GM12892 (cell line): Measurements from ENCODE around the gene DNMT3B.
"Not testable (repeated sequence)": the region's sequence is repeated elsewhere in the genome, so short reads cannot be mapped to it uniquely, and the experiment has no call there.

ENCODE experiments used
- DNase-seq: peaks from one replicate; pipeline ENCODE4 v3.0.0; 2011; ENCODE audit not compliant: insufficient read length
- FAIRE-seq: peaks from 2 replicates; lab custom pipeline; 2011; peaks lifted over from hg19 to GRCh38; lab: Jason Lieb, UNC
- POLR2A ChIP-seq: IDR thresholded peaks from 2 replicates; pipeline ENCODE4 v1.6.1; 2011; ENCODE audit warnings: low read depth, low read length, control low read depth
- POLR2AphosphoS5 ChIP-seq: IDR thresholded peaks from 2 replicates; pipeline ENCODE4 v1.6.1; 2011; ENCODE audit warnings: low read depth, low read length, control low read depth
- TAF1 ChIP-seq: IDR thresholded peaks from 2 replicates; pipeline ENCODE4 v1.6.1; 2011; ENCODE audit warnings: low read depth, mild to moderate bottlenecking, control low read depth, low read length, borderline replicate concordance

Gene DNMT3B

DNA sequence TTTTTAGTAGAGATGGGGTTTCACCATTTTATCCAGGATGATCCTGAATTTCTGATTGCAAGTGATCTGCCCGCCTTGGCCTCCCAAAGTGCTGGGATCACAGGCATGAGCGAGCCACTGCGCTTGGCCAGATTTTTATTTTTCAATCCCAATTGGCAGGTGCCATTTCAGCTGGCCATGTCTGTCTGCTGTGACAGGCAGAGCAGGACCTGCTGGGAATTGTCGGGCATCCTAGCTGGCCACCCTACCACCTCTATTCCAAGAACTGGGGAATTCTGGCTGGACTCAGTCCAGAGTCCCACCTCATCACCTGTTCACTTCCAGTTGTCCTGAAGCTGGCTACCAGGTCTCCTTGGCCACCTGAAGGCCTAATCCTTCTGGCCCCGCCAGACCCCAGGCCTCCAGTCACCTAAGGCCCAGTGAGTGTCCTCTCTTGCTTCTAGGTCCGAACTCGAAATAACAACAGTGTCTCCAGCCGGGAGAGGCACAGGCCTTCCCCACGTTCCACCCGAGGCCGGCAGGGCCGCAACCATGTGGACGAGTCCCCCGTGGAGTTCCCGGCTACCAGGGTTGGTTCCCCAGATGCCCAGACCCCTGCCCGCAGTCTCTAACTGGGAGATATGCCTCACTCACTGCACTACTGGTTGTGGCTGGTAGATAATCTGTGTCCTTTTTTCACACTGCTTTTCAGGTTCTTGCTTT, 24.0 kb downstream of the DNMT3B start:
- FAIRE-seq = no peak
- DNase-seq = no peak
- TF ChIP-seq TAF1 (no peak), POLR2A (no peak), POLR2AphosphoS5 (no peak)

DNA sequence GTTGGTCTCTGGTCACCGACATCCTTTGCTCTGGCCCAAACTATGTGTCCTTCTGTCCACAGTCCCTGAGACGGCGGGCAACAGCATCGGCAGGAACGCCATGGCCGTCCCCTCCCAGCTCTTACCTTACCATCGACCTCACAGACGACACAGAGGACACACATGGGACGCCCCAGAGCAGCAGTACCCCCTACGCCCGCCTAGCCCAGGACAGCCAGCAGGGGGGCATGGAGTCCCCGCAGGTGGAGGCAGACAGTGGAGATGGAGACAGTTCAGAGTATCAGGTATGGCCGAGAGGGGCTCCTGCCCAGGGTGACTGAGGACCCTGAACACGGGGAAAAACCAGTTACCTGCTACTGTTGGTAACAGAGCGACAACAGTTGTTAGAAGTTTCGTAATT, 25.0 kb downstream of the DNMT3B start:
- no peak for FAIRE-seq
- no peak for TF ChIP-seq TAF1
- no peak for TF ChIP-seq POLR2A
- no peak for TF ChIP-seq POLR2AphosphoS5
- no peak for DNase-seq

DNA sequence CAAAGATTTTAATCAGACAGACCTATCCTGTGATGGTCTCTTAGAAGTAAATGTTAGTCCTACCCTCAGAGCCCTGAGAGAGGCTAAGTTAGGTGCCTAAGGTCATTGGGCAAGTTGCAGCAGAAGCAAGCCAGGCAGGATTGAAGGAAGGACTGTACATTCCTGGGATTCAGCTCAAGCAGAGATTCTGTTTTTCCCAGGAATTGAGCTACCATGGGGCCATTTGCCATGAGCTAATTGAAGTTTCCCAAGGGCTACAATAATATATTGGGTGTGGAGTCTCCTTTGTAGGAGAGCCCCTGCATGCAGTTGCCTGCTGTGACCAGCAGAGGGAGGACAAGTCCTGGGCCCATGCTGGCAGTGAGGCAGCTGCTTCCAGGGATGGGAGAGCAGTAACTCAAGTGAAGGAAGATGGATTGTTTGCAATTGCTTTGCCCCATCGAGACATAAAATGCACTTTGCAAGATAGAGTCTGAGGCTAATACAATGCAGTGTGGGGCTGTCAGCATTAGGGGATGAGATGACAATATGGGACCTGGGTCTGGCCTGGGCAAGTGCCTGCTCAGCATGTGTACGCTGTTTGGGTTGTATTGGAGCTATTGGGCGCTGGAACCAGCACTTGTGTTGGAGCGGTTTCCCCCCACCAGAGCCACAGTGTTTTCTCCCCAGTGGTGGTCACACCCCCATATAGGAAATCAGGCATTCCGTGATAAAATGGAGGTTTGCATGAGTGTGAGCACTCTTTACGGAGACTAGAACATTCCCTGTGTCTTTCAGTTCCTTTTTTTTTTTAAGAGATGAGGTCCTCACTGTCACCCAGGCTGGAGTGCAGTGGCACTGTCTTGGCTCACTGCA, 27.9 kb downstream of the DNMT3B start:
- DNase-seq = peak; percentile 71

DNA sequence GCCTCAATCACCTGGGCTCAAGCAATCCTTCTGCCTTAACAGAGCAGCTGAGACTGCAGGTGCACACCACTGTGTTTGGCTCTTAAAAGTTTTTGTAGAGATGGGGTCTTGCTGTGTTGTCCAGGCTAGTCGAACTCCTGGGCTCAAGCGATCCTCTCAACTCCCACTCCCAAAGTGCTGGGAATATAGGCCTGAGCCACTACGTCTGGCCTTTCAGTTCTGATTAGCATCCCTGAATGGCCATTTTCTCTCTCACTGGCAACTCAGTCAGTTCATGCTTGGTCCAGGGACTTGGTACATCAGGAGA, 28.5 kb downstream of the DNMT3B start:
- no peak for FAIRE-seq
- DNase-seq = no peak
- TF ChIP-seq TAF1 (no peak), POLR2AphosphoS5 (no peak), POLR2A (no peak)

More for the DNA sequence above, 27.9 kb downstream of the DNMT3B start:
- TF ChIP-seq POLR2A = no peak
- TF ChIP-seq POLR2AphosphoS5 = no peak
- TF ChIP-seq TAF1 = no peak
- peak; percentile 88 for FAIRE-seq

DNA sequence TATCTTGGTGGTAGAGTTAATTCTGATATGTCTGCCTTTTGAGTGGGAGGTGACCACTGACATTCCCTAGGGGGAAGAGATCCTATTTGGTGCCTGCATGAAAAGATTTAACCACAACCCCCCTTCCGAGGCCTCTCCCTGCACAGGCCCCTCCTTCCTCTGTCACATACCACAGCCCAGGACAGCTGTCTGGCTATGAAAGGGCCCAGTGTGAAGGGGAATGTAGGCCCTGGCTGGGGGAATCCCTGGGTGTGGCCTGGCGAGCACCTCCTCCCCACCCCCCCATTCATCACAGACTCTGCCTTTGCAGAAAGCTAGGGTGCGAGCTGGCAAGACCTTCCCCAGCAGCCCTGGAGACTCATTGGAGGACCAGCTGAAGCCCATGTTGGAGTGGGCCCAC, 30.1 kb downstream of the DNMT3B start:
- no peak for FAIRE-seq
- peak; percentile 59 for DNase-seq

DNA sequence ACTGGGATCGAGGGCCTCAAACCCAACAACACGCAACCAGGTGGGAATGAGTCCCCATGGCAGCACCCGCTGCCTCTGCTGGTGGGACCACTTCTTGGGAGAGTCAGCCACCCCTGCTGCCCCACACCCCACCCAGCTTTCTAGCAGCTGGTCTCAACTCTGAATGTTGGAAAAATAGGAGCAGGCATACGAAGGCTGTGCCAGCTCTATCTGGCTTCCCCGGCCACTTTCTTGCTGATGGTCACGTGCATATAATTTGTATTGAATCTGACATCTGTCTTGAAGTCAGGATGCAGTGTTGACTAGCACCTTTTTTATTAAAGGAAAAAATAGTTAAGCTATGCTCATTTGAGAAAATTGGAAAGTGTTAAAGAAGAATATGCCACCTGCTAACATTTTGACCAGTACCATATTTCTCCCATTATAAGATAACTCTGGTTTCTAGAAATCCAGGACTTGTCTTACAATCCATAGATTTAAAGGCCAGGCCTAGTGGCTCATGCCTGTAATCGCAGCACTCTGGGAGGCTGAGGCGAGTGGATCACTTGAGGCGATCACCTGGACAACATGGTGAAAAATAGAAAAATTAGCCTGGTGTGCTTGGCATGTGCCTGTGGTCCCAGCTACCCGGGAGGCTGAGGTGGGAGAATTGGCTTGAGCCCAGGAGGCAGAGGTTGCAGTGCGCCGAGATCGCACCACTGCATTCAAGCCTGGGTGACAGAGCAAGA, 30.7 kb downstream of the DNMT3B start:
- TF ChIP-seq TAF1 (no peak), POLR2AphosphoS5 (no peak), POLR2A (no peak)
- FAIRE-seq (no peak), DNase-seq (no peak)

More for the DNA sequence above, 30.1 kb downstream of the DNMT3B start:
- TF ChIP-seq TAF1 = no peak
- TF ChIP-seq POLR2AphosphoS5 = no peak
- TF ChIP-seq POLR2A = no peak

DNA sequence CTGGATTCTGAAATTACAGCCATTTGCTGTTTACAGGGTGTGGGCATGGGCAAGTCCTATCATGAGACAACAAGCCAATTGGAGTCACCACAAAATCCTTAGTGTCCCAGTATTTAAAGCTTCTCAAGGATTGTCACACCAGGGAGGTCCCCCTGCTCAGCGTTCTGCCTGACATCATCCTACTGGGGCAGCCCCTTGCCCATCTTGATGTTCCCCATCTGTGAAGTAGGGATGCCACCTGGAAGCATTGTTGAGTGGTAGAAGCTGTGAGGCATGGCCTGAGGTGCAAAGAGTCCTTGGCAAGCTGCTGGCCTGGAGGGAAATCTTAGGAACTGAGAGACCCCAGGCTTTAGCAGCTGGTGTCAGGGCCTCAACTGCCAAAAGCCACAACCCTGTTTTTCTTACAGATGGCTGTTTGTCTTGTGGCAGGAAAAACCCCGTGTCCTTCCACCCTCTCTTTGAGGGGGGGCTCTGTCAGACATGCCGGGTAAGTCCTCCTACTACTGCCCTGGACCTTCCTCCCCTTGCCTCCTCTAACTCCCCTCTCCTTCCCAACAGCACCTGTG, 34.3 kb downstream of the DNMT3B start:
- FAIRE-seq = no peak
- TF ChIP-seq POLR2AphosphoS5 = no peak
- TF ChIP-seq POLR2A = no peak
- no peak for TF ChIP-seq TAF1
- DNase-seq = no peak

DNA sequence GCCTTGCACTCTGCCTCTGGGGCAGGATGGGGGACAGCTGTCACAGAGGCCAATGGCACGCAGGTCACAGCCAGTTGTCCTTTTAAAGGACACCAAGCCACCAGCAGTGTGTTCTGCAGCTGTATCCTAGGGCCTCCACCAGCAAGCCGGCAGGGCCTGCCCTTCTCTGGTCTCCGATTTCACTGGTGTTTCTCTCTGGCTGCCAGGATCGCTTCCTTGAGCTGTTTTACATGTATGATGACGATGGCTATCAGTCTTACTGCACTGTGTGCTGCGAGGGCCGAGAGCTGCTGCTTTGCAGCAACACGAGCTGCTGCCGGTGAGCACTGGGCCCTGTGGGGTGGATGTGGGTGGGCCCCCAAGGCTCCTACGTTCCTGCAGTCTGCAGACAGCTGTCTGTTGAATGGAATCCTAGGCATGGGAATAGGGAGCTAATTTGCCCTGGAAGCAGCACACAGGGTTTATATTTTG, 34.8 kb downstream of the DNMT3B start:
- DNase-seq (no peak), FAIRE-seq (no peak)
- TF ChIP-seq TAF1 (no peak), POLR2A (no peak), POLR2AphosphoS5 (no peak)

DNA sequence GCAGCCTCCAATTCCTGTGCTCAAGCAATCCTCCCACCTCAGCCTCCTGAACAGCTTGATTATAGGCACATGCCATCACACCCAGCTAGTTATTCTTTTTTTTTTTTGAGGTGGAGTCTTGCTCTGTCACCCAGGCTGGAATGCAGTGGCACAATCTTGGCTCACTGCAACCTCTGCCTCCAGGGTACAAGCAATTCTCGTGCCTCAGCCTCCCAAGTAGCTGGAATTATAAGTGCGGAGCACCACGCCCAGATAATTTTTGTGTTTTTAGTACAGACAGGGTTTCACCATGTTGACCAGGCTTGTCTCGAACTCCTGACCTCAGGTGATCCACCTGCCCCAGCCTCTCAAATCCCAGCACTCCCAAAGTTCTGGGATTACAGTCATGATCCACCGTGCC, 35.4 kb downstream of the DNMT3B start:
- FAIRE-seq, DNase-seq: not testable (repeated sequence)

DNA sequence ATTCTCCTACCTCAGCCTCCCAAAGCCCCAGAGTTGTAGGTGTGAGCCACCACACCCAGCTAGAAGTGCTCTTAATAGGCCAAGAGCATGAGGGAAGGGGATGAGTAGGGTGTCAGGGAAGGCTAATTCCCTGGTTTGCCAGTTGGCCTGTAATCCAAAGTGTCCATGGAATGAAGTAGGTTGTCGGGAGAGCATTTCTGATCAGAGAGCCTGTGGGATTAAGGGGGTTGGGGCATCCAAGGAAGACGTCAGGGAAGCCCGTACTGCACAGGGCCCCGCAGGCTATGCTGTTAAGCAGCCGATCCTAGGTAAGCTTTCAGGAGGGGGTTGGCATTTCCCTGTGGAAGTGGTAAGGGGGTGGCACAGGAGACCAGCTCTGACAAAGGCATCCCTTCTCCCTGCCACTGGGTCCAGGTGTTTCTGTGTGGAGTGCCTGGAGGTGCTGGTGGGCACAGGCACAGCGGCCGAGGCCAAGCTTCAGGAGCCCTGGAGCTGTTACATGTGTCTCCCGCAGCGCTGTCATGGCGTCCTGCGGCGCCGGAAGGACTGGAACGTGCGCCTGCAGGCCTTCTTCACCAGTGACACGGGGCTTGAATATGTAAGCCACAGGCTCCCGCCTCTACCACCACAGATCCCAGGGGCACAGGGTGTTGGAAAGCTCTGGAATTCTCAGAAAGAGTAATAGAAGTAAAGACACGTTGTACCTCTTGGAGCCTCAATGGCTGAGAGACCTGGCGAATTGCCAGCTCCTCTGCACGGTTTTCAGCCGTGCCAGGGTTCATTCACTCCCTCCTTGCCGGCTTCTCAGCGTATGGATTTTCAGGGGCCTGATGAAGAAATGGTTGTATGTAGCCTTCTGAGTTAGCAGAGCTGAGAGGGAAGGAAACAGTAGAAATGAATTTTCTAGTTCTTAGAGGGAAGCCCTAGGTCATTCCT, 36.1 kb downstream of the DNMT3B start:
- no peak for TF ChIP-seq POLR2AphosphoS5
- TF ChIP-seq POLR2A = no peak
- TF ChIP-seq TAF1 = no peak
- DNase-seq (no peak), FAIRE-seq (no peak)

DNA sequence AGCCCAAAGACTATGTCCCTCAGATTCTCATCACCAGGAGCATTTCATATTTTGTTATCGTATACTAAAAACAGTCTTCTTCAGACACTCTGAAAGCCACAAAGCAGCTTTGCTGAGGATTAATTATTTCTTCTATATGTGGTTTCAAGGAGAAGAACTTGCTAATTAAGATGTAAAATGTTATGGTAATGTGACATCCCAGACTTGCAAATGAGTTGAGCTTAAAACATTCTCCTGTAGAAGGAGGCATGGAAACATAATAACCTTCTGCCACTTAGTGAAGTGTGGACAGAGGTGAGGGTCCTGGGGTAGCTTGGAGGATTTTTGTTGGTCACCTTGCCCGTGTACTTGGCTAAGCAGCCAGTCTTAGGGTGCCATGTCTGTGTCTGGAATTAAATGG, 40.9 kb downstream of the DNMT3B start:
- DNase-seq = no peak
- TF ChIP-seq POLR2A = no peak
- no peak for TF ChIP-seq TAF1
- no peak for TF ChIP-seq POLR2AphosphoS5
- no peak for FAIRE-seq
